HG02623 (cell line): ENCODE measurements around the gene TINAGL1.

Experiments
- ATAC-seq: cut with Tn5 transposase; IDR thresholded peaks from one replicate; pipeline ENCODE4 v1.9.1; 2021; ENCODE audit warnings: moderate library complexity; ENCODE audit not compliant: unreplicated experiment

The TINAGL1 gene

GRCh38 chr1:31625561-31626222 lies 49.4 kb downstream of the TINAGL1 start:
- ATAC-seq = no peak

GRCh38 chr1:31626223-31627207 lies 50.2 kb downstream of the TINAGL1 start:
- no peak for ATAC-seq

DNA sequence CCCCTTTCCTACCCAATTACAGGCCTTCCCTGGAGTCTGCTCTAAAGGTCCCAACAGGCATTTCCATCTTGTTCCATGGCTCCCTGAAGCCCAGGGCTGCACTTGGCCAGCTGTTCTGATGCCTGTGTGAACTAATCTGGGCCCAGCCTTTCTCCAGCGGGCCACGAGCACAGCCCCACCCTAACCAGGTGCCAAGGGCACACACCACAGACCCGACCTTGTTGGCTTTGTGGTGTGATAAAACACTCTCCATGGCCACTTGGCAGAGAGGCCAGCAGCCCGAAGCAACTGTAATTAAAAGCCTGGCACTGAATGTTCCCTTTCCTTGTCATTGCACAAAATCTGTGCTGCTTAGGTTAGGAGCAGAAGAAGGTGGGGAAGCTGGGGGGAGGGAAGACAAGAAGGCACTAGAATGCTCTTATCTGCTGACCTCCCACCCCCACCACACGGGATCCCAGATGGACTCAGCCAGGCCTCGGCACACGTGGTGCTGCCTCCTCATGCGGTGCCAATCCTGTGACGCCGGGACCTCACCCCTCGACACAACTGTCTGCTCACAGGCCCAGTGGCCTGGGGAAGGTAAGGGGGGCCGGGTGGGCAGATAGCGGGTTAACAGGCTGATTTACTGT lies 51.1 kb downstream of the TINAGL1 start:
- no peak for ATAC-seq

DNA sequence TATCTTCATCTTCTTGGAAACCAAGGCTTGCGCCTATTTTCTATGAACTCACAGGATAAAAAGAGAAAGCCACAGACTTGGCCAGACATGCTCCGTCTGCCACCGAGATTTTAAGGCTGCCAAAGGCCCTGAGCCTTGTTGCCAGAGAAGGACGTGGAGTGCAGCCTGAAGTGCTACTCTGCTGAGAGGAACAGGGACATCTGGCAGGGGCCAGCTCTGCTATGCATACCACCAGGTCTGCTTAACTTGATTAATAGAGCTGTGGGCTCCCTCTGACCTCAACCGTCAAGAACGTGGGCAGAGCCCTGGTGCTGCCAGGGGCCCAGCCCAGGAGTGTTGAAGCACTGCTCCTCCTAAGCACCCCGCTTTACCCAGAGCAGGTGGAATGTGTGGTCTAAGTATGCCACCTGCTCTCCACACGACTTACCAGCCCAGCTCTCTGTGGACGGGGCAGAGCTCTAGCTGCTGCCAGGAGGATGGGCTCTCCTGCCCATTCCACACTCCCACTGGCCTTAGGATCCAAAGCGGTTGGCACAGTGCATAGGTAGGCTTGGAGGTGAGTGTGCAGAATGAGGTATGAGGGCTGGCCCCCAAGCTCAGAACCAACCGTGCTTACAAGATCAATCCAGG lies 51.7 kb downstream of the TINAGL1 start:
- ATAC-seq = no peak

DNA sequence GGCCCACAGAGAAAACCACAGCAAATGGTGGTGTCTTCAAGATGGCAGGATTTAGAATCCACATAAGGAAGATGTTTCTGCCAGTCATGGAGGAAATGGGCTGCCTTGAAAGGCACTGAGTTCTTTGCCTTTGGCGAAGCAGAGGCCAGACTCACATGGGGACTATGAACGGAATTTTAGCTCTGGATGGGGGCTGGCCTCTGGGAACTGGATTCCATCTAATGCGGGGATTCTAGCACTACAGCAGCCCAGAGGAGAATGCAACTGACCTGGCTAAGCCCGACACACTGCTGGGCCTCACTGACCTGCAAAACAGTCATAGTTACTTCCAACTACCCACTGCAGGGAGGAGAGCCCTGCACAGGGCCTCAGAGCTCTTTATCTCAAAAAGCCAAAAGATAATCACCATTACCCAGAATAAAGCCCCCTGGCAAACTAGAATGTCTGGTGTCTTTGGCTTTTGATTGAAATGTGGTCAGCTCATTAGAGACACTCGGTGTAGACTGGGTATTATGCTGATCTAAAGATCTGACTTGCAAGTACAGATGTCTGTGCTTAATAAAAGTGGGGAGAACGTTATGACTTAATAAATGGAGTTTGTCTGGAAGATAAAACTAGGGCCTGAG lies 52.7 kb downstream of the TINAGL1 start:
- ATAC-seq = no peak

DNA sequence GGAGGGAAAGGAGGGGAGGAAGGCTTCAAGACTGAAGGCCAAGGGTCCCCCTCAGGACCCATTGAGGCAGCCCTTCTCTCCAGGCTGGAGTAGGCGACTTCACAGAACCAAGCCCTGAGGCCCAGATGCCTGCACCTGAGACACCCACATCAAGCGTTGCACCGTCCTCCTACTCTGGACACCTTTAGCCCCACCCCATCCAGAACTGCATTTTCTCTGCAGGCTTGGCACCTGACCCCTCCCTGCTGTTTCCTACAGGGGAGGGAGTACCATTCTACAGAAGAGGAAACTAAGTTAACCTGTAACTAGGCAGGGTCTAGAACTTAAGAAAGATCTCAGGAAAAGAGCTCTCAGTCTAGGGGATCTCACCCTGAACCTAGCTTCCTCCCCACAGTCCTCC lies 56.3 kb downstream of the TINAGL1 start:
- no peak for ATAC-seq

GRCh38 chr1:31633117-31633516 lies 56.8 kb downstream of the TINAGL1 start:
- ATAC-seq = no peak
